22Rv1 (cell line): Measurements from ENCODE around the gene AKIP1.

ENCODE experiments used
- H3K27ac ChIP-seq: fragments of 450-650 bp; 2 replicates; pipeline ENCODE4 v1.5.1; 2017
- ZFX ChIP-seq: fragments of 450-650 bp; IDR thresholded peaks from 2 replicates; pipeline ENCODE4 v1.6.1; 2017; ENCODE audit warnings: antibody characterized with exemption, borderline replicate concordance
- TF ChIP-seq, protein P1 (sequence below): fragments of 450-650 bp; IDR thresholded peaks from 2 replicates; pipeline ENCODE4 v1.5.1; 2017; ENCODE audit warnings: mild to moderate bottlenecking

Gene AKIP1

DNA sequence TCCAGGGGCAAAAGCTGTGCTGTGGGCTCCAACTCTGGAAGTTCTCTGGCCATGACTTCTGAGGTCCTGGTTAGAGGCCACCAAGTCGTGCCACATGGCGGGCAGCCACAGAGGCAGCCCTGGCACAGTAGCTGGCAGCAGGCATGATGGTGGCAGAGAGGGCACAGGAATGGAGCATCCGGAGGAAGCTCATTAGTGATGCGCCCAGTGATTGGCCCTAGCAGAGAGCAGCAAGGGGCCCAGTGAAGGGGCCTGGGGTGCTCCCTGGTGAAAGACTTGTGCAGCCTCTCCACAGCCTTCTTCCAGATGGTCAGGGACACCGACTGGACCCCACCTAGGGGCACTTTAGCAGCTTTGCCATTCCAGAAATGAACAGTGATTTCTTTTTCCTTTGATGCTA is 14.7 kb downstream of the AKIP1 start:
- no peak overlapping the region for H3K27ac ChIP-seq
- TF ChIP-seq ZFX, result no peak
- TF ChIP-seq, protein P1, sequence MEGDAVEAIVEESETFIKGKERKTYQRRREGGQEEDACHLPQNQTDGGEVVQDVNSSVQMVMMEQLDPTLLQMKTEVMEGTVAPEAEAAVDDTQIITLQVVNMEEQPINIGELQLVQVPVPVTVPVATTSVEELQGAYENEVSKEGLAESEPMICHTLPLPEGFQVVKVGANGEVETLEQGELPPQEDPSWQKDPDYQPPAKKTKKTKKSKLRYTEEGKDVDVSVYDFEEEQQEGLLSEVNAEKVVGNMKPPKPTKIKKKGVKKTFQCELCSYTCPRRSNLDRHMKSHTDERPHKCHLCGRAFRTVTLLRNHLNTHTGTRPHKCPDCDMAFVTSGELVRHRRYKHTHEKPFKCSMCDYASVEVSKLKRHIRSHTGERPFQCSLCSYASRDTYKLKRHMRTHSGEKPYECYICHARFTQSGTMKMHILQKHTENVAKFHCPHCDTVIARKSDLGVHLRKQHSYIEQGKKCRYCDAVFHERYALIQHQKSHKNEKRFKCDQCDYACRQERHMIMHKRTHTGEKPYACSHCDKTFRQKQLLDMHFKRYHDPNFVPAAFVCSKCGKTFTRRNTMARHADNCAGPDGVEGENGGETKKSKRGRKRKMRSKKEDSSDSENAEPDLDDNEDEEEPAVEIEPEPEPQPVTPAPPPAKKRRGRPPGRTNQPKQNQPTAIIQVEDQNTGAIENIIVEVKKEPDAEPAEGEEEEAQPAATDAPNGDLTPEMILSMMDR, result no peak

DNA sequence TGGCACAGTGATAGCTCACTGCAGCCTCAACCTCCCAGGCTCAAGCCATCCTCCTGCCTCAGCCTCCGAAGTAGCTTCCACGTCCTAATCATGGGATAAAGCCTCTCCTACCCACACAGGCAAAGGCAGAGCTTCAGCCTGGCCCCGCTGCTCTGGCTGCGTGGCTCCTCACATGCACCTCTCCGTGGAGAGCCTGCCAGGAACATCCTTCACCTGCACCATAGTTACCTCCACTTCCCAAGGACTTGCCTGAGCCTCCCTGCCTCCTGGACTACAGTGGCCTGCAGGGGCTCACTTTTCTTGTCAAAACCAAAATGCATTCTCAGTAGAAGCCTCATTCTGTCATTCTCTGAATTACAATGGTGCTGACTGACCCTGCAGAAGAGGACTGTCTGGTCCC is 15.2 kb downstream of the AKIP1 start:
- TF ChIP-seq, protein P1, result no peak
- no peak for TF ChIP-seq ZFX
- H3K27ac ChIP-seq, result no peak overlapping the region

DNA sequence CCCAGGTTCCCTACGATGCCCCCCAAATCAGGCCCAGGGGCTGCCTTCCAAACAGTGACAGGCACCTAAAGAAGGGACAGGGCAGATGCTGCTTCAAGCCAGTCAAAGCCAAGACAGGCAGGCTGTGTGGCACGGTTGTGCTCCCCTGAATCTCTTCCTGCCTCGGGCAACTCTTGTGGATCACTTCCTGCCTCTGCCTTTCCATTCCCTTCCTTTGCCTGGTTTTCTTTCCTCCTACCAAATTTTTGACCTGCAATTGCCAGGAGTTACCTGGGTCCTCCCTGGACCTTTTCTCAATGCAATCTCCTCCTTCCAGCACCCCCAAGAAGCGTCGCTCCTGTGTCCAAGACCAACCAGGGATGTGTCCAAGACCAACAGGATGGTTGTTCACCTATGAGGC is 16.2 kb downstream of the AKIP1 start:
- no peak overlapping the region for H3K27ac ChIP-seq
- TF ChIP-seq, protein P1, result no peak
- TF ChIP-seq ZFX, result no peak

DNA sequence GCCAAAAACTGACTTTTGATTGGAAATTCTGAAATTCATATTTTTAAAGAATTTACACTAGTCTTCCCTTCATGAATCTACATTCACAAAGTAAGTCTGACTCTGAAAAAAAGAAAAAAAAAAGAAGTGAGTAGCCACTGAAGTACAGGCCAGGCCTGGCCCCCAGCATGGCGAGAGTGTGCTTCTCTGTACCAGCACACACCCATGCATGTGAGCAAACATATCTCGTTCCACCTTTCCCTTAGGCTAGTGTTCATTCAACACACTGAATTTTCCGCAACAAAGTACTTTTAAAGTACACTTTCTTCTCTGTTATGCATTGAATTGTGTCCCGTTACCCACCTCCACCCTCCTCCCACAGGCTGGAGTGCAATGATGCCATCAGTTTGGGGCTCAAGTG is 17.2 kb downstream of the AKIP1 start:
- no peak overlapping the region for H3K27ac ChIP-seq
- TF ChIP-seq, protein P1, result no peak
- TF ChIP-seq ZFX, result no peak

DNA sequence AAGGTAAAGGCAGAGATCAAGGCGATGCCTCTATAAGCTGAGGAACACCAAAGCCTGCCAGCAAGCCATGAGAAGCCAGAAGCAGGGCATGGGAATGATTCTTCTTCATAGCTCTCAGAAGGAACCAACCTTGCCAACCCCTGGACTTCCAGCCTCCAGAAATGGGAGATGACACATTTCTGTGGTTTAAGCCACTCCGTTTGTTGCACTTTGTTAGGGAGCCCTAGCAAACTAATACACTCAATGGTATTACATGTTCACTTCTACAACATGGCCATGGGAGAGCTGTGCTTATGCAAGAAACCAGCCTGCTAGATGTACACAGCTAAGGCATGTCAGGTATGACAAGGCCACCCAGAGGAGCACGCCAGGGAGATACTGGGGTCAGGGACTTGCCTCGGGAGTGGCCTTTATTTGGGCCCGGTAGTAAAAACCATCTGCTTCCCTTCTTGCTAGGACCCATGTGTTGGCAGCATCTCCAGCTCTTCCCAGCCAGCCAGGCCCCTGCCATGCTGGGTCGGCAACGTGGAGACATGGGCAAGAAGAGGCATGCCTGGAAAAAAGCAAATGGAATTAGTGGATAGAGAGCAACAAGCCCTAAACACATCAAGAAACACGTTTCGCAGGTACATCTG is 18.1 kb downstream of the AKIP1 start:
- no peak overlapping the region for H3K27ac ChIP-seq
- TF ChIP-seq, protein P1, result no peak
- no peak for TF ChIP-seq ZFX

DNA sequence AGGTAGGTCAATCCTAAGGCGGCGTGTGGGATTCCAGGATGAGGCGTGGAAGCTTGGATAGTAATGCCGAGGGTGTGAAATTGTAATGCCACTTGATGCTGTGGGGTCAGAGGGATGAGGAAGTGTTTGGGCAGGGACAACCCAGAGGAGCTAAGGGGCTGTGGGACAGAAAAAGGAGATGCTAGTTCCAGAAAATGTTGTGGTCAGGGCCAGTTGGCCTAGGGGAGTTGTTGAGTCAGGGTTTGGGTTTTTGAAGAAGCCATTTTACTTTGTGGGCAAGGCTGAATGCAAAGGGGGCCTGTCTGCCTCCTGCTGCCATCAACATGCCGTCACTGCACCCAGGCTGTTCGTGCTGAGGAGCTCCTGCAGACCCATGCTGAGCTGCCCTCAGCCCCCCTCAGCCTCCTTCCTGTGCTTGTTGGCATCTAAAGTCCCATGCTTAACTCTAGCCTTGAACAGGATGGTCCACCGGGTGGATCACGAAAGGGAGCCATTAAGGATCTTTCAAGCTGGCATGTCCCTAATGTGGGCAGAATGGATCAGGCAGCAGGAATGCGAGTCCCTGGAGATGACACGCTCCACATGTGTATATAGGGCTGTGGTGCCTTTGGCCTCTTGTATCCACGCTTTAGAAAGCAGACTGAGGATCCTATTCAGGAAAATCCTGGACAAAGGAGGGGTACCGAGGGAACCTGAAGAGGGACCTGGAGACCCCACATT is 19.6 kb downstream of the AKIP1 start:
- TF ChIP-seq, protein P1, result no peak

DNA sequence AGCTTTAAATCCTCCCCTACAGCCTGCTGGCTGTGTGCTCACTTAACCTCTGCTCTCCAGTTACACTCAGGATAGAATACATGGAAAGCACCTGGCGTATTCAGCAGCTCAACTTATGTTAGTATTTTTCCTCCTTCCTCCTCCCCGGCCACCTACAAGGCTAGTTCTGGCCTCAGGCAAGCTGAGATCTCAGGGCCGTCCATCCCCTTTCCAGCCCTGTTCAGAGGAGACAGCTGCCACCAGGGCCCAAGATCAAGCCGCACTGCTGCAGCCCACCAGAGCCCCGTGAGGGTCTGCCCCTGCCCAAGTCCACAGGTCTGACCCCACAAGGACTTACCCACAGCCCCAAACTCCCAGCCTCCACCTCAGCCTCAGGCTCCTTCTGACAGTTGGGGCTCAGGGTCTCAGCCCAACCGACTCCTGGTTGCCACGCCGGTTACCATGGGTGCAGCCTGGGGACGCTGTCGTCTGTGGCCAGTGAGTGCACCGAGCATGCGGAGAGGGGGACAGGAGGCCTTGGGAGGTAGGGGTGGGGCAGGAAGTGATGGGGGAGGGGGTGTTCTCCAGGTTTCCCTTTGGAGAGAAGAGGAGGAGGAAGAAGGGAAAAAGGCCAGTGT is 21.7 kb downstream of the AKIP1 start, which contains the start of gene C11orf16:
Gene C11orf16, minus strand, starts transcription at position 384 of the 617 bp plus-strand sequence. CDS start 639 bp downstream, outside the sequence.
- H3K27ac ChIP-seq, result no peak within 1 kb of the TSS
- TF ChIP-seq, protein P1, result no peak
- TF ChIP-seq ZFX, result no peak

More for the DNA sequence above, 19.6 kb downstream of the AKIP1 start:
- no peak overlapping the region for H3K27ac ChIP-seq
